ENCODE data around the gene LAP3. TPM values are rescaled to one million over a fixed set of nuclear protein-coding genes. Genes with fewer than 3 reads are reported as not detected.

Gene LAP3
- total RNA-seq, 4 donors from 2014 or later, result 72.3 to 117 (median 78.9) TPM

GRCh38 chr4:17614416-17615299 lies 37.7 kb downstream of the LAP3 start, which contains the start of gene MED28:
Gene MED28 (plus strand): TSS chr4:17614641. CDS start chr4:17614655, 14 bp downstream.
- peak; percentile 99 for DNase-seq (ENCODE audit: extremely low spot score)
- under 1% methylated on average over 44 of the region's 46 CpGs for WGBS
- no peaks in the 10 kb centered on the region for H3K9me3 ChIP-seq
- peaks cover 0 to 28% (median 8%) of the 10 kb centered on the region in 4 donors for H3K36me3 ChIP-seq
- peak within 1 kb of the TSS; percentile 79 to 97 (median 88) for H3K4me3 ChIP-seq
- H3K4me1 ChIP-seq, result peaks cover 31 to 52% (median 47%) of the 10 kb centered on the region in 4 donors
- no peaks in the 10 kb centered on the region for H3K27me3 ChIP-seq
- intact Hi-C loops (cut with DNase I), result loop anchor here (1.0 to 10.0 kb wide), 3 partner anchors 37 to 410 kb away; partner anchors contain the start of genes DCAF16, LAP3, LCORL and NCAPG
- peak; percentile 97 to 98 for TF ChIP-seq POLR2AphosphoS5 (IDR thresholded peaks at IDR 0.05)
- TF ChIP-seq EP300 (IDR thresholded peaks at IDR 0.05), result no peak
- TF ChIP-seq CTCF (IDR thresholded peaks at IDR 0.05), result peak in 1 of 3 experiments; percentile 27
- TF ChIP-seq POLR2A (IDR thresholded peaks at IDR 0.05; ENCODE audit: low read depth), result peak; percentile 91
- H3K27ac ChIP-seq (replicated peaks in 1 of 4), result peak within 1 kb of the TSS; percentile 84 to 89 (median 86)

- H3K27ac ChIP-seq (replicated peaks in 1 of 4), result no peak overlapping the region
- no peaks in the 10 kb centered on the region for H3K27me3 ChIP-seq
- H3K4me1 ChIP-seq, result peaks cover 31 to 58% (median 49%) of the 10 kb centered on the region in 4 donors
- DNase-seq (ENCODE audit: extremely low spot score), result no peak
- intact Hi-C loops (cut with DNase I), result loop anchor here (5.0 to 10.0 kb wide), 2 partner anchors 196 to 409 kb away; partner anchors contain the start of genes DCAF16, LCORL and NCAPG
- WGBS, result 69% methylated on average over 5 of the region's 5 CpGs
- H3K9me3 ChIP-seq, result no peaks in the 10 kb centered on the region
- TF ChIP-seq CTCF (IDR thresholded peaks at IDR 0.05) (no peak), POLR2AphosphoS5 (IDR thresholded peaks at IDR 0.05) (no peak), POLR2A (IDR thresholded peaks at IDR 0.05; ENCODE audit: low read depth) (no peak), EP300 (IDR thresholded peaks at IDR 0.05) (no peak)
- peak overlapping the region; percentile 79 to 97 (median 88) for H3K4me3 ChIP-seq
- H3K36me3 ChIP-seq, result peaks cover 5 to 44% (median 24%) of the 10 kb centered on the region in 4 donors
Measured at GRCh38 chr4:17616283-17616682, 39.3 kb downstream of the LAP3 start.

GRCh38 chr4:17618926-17619325 lies 41.9 kb downstream of the LAP3 start:
- H3K27ac ChIP-seq (replicated peaks in 1 of 4), result no peak overlapping the region
- H3K9me3 ChIP-seq, result no peaks in the 10 kb centered on the region
- TF ChIP-seq POLR2AphosphoS5 (IDR thresholded peaks at IDR 0.05) (no peak), EP300 (IDR thresholded peaks at IDR 0.05) (no peak), CTCF (IDR thresholded peaks at IDR 0.05) (no peak), POLR2A (IDR thresholded peaks at IDR 0.05; ENCODE audit: low read depth) (no peak)
- 0% methylated on average over 1 of the region's 1 CpG for WGBS
- intact Hi-C loops (cut with DNase I), result loop anchor here (5.0 to 10.0 kb wide), 2 partner anchors 193 to 406 kb away; partner anchors contain the start of genes DCAF16, LCORL and NCAPG
- no peak overlapping the region for H3K4me3 ChIP-seq
- no peak for DNase-seq (ENCODE audit: extremely low spot score)
- H3K27me3 ChIP-seq, result no peaks in the 10 kb centered on the region
- peaks cover 28 to 51% (median 44%) of the 10 kb centered on the region in 4 donors for H3K4me1 ChIP-seq
- H3K36me3 ChIP-seq, result peaks cover 28 to 71% (median 50%) of the 10 kb centered on the region in 4 donors

- H3K27ac ChIP-seq (replicated peaks in 1 of 4), result no peak overlapping the region
- H3K27me3 ChIP-seq, result no peaks in the 10 kb centered on the region
- intact Hi-C loops (cut with DNase I), result loop anchor here (5.0 to 10.0 kb wide), 2 partner anchors 193 to 405 kb away; partner anchors contain the start of genes DCAF16, LCORL and NCAPG
- 66% methylated on average over 7 of the region's 7 CpGs for WGBS
- H3K9me3 ChIP-seq, result no peaks in the 10 kb centered on the region
- DNase-seq (ENCODE audit: extremely low spot score), result no peak
- no peak overlapping the region for H3K4me3 ChIP-seq
- TF ChIP-seq POLR2AphosphoS5 (IDR thresholded peaks at IDR 0.05), result no peak
- TF ChIP-seq CTCF (IDR thresholded peaks at IDR 0.05), result no peak
- no peak for TF ChIP-seq EP300 (IDR thresholded peaks at IDR 0.05)
- no peak for TF ChIP-seq POLR2A (IDR thresholded peaks at IDR 0.05; ENCODE audit: low read depth)
- H3K36me3 ChIP-seq, result peaks cover 34 to 77% (median 55%) of the 10 kb centered on the region in 4 donors
- H3K4me1 ChIP-seq, result peaks cover 28 to 51% (median 44%) of the 10 kb centered on the region in 4 donors
Measured at GRCh38 chr4:17619416-17620105, 42.6 kb downstream of the LAP3 start.
